Mammary epithelial cell (primary cell): ENCODE results near the gene DYNC2I2.

Experiments
- CTCF ChIP-seq, 2 donors: IDR thresholded peaks in 1 of 2; conservative IDR thresholded peaks in 1 of 2; 2 replicates each; pipeline ENCODE4 v1.5.1; 2011 to 2012; ENCODE audit warnings: inconsistent platforms in 2 of 2, low read length in 2 of 2, mild to moderate bottlenecking in 2 of 2, control low read depth in 1 of 2, low read depth in 1 of 2; ENCODE audit not compliant: insufficient read depth in 1 of 2; ENCODE audit errors: extremely low read depth in 1 of 2
- EZH2 ChIP-seq: IDR thresholded peaks from 2 replicates; pipeline ENCODE4 v1.6.1; 2012; ENCODE audit warnings: low read length, inconsistent platforms, borderline replicate concordance

GRCh38 chr9:128638580-128638979, 18.1 kb downstream of the DYNC2I2 start:
- no peak for TF ChIP-seq CTCF (conservative IDR thresholded peaks at IDR 0.05 in 1 of 2, IDR thresholded peaks at IDR 0.05 in 1 of 2; ENCODE audit: extremely low read depth in 1 of 2, insufficient read depth in 1 of 2, low read depth in 1 of 2, low read length in 2 of 2)
- TF ChIP-seq EZH2, result no peak
